Mesenchymal stem cell (in vitro differentiated cells and primary cell): Measurements from ENCODE around the gene OTOG.

Experiments used
- DNase-seq: peaks from one replicate; pipeline ENCODE4 v3.0.0-alpha.2; 2013
- H2AFZ ChIP-seq: one replicate; pipeline ENCODE4 v1.6.1; 2013; ENCODE audit warnings: low read depth, mild to moderate bottlenecking, control low read depth, inconsistent platforms, low read length, moderate library complexity
- H2AK5ac ChIP-seq: 2 replicates; pipeline ENCODE4 v1.6.1; 2013; ENCODE audit warnings: low read length, moderate library complexity, mild to moderate bottlenecking, inconsistent platforms; ENCODE audit not compliant: severe bottlenecking
- H2BK120ac ChIP-seq: one replicate; pipeline ENCODE4 v1.6.1; 2013; ENCODE audit warnings: low read depth, mild to moderate bottlenecking, inconsistent platforms, low read length, moderate library complexity
- H2BK12ac ChIP-seq, 2 experiments: one replicate each; pipeline ENCODE4 v1.6.1; 2013; ENCODE audit warnings: inconsistent platforms in 2 of 2, low read length in 2 of 2, mild to moderate bottlenecking in 2 of 2, moderate library complexity in 2 of 2, control low read depth in 1 of 2
- H2BK15ac ChIP-seq: one replicate; pipeline ENCODE4 v1.6.1; 2013; ENCODE audit warnings: mild to moderate bottlenecking, low read depth, inconsistent platforms; ENCODE audit not compliant: poor library complexity, severe bottlenecking
- H2BK5ac ChIP-seq: 2 replicates; pipeline ENCODE4 v1.6.1; 2013; ENCODE audit warnings: low read depth, mild to moderate bottlenecking, low read length, control low read depth, inconsistent platforms; ENCODE audit not compliant: poor library complexity, severe bottlenecking
- H3K14ac ChIP-seq, 2 experiments: one replicate each; pipeline ENCODE4 v1.6.1; 2013; ENCODE audit warnings: inconsistent platforms in 2 of 2, low read length in 2 of 2, control low read depth in 1 of 2, mild to moderate bottlenecking in 1 of 2, moderate library complexity in 1 of 2
- H3K18ac ChIP-seq, 2 experiments: one replicate each; pipeline ENCODE4 v1.6.1; 2013; ENCODE audit warnings: inconsistent platforms in 2 of 2, low read length in 2 of 2, control low read depth in 1 of 2, low read depth in 1 of 2, mild to moderate bottlenecking in 1 of 2
- H3K23ac ChIP-seq, 2 experiments: one replicate each; pipeline ENCODE4 v1.6.1; 2013; ENCODE audit warnings: inconsistent platforms in 2 of 2, low read length in 2 of 2, mild to moderate bottlenecking in 2 of 2, moderate library complexity in 2 of 2, control low read depth in 1 of 2
- H3K27ac ChIP-seq: 2 replicates; pipeline ENCODE4 v1.5.1; 2013; ENCODE audit warnings: mild to moderate bottlenecking, moderate library complexity, low read length, control low read depth, inconsistent platforms; ENCODE audit not compliant: poor library complexity, severe bottlenecking
- H3K27me3 ChIP-seq, 2 experiments: 2 replicates each; pipeline versions ENCODE4 v1.6.1 to v1.7.0; 2013; ENCODE audit warnings: low read length in 2 of 2, mild to moderate bottlenecking in 2 of 2, moderate library complexity in 2 of 2, control low read depth in 1 of 2, inconsistent platforms in 1 of 2; ENCODE audit not compliant: control insufficient read depth in 1 of 2, insufficient read depth in 1 of 2
- H3K36me3 ChIP-seq, 2 experiments: 2 replicates each; pipeline versions ENCODE4 v1.6.1 to v1.7.0; 2013; ENCODE audit warnings: low read length in 2 of 2, control low read depth in 1 of 2, inconsistent platforms in 1 of 2, low read depth in 1 of 2, mild to moderate bottlenecking in 1 of 2; ENCODE audit not compliant: insufficient read depth in 2 of 2, control insufficient read depth in 1 of 2
- H3K4ac ChIP-seq, 2 experiments: one replicate each; pipeline ENCODE4 v1.6.1; 2013; ENCODE audit warnings: inconsistent platforms in 2 of 2, low read length in 2 of 2, mild to moderate bottlenecking in 2 of 2, moderate library complexity in 2 of 2, control low read depth in 1 of 2, low read depth in 1 of 2
- H3K4me1 ChIP-seq: 2 replicates; pipeline ENCODE4 v1.6.1; 2013; ENCODE audit warnings: low read depth, low read length, control low read depth; ENCODE audit not compliant: control insufficient read depth, insufficient read depth
- H3K4me2 ChIP-seq: 2 replicates; pipeline ENCODE4 v1.6.1; 2013; ENCODE audit warnings: low read length, mild to moderate bottlenecking, inconsistent platforms; ENCODE audit not compliant: poor library complexity, severe bottlenecking
- H3K4me3 ChIP-seq, 2 experiments: 2 replicates each; pipeline versions ENCODE4 v1.5.1 to v1.7.0; 2013; ENCODE audit warnings: low read length in 2 of 2, mild to moderate bottlenecking in 2 of 2, control low read depth in 1 of 2, low read depth in 1 of 2; ENCODE audit not compliant: insufficient read depth in 1 of 2
- H3K79me1 ChIP-seq: replicated peaks from 2 replicates; pipeline ENCODE4 v1.6.1; 2013; ENCODE audit warnings: mild to moderate bottlenecking, control low read depth, low read length, inconsistent platforms; ENCODE audit not compliant: poor library complexity, severe bottlenecking
- H3K9ac ChIP-seq: 2 replicates; pipeline ENCODE4 v1.7.0; 2013; ENCODE audit warnings: mild to moderate bottlenecking, low read length, moderate library complexity
- H3K9me3 ChIP-seq: 2 replicates; pipeline ENCODE4 v1.7.0; 2013; ENCODE audit warnings: mild to moderate bottlenecking, low read length; ENCODE audit not compliant: control insufficient read depth
- H4K8ac ChIP-seq: one replicate; pipeline ENCODE4 v1.6.1; 2013; ENCODE audit warnings: inconsistent platforms, mild to moderate bottlenecking, low read length, moderate library complexity
- H4K91ac ChIP-seq: one replicate; pipeline ENCODE4 v1.6.1; 2013; ENCODE audit warnings: mild to moderate bottlenecking, low read length, inconsistent platforms
- WGBS: methylation state at CpG from one replicate; pipeline ENCODE4 v1.1.7; 2013; ENCODE audit warnings: mixed read lengths; 5-methylcytosine and 5-hydroxymethylcytosine counted together

Gene OTOG

GRCh38 chr11:17527628-17527995, 19.4 kb upstream of the OTOG start:
- Histone ChIP-seq H4K8ac (no peak overlapping the region), H2BK12ac (no peak overlapping the region), H2AFZ (no peak overlapping the region), H2BK5ac (no peak overlapping the region), H3K9ac (no peak overlapping the region), H3K4me1 (no peaks in the 10 kb centered on the region), H3K9me3 (no peaks in the 10 kb centered on the region), H3K23ac (no peak overlapping the region), H3K79me1 (no peaks in the 10 kb centered on the region), H3K14ac (no peak overlapping the region), H3K18ac (no peak overlapping the region), H3K4me3 (no peak overlapping the region), H3K27ac (no peak overlapping the region), H2BK120ac (no peak overlapping the region), H3K4me2 (no peak overlapping the region), H4K91ac (no peak overlapping the region), H3K27me3 (peaks cover 48 to 71% of the 10 kb centered on the region in 2 experiments), H2AK5ac (no peak overlapping the region), H3K4ac (no peak overlapping the region), H2BK15ac (no peak overlapping the region), H3K36me3 (no peaks in the 10 kb centered on the region)
- 53% methylated on average over 2 of the region's 3 CpGs for WGBS
- no peak for DNase-seq

- WGBS, result 59% methylated on average over 9 of the region's 9 CpGs
- Histone ChIP-seq H3K9me3 (no peaks in the 10 kb centered on the region), H3K18ac (no peak overlapping the region), H2BK15ac (no peak overlapping the region), H3K27me3 (peaks cover 53 to 71% of the 10 kb centered on the region in 2 experiments), H3K4me3 (no peak overlapping the region), H4K91ac (no peak overlapping the region), H3K9ac (no peak overlapping the region), H3K4ac (no peak overlapping the region), H3K23ac (no peak overlapping the region), H2BK120ac (no peak overlapping the region), H3K79me1 (no peaks in the 10 kb centered on the region), H2BK5ac (no peak overlapping the region), H3K14ac (no peak overlapping the region), H2AFZ (no peak overlapping the region), H3K4me2 (no peak overlapping the region), H3K36me3 (no peaks in the 10 kb centered on the region), H4K8ac (no peak overlapping the region), H3K4me1 (no peaks in the 10 kb centered on the region), H2AK5ac (no peak overlapping the region), H3K27ac (no peak overlapping the region), H2BK12ac (no peak overlapping the region)
- peak; percentile 38 for DNase-seq
Measured at GRCh38 chr11:17528181-17528691, 18.8 kb upstream of the OTOG start.

GRCh38 chr11:17528906-17529843, 17.9 kb upstream of the OTOG start:
- no peak overlapping the region for H3K14ac ChIP-seq
- no peak overlapping the region for H2BK5ac ChIP-seq
- no peak overlapping the region for H3K4ac ChIP-seq
- no peak overlapping the region for H2AK5ac ChIP-seq
- H3K4me3 ChIP-seq, result no peak overlapping the region
- H3K27ac ChIP-seq, result no peak overlapping the region
- no peak overlapping the region for H3K9ac ChIP-seq
- 75% methylated on average over 14 of the region's 14 CpGs for WGBS
- H3K27me3 ChIP-seq, result peaks cover 57 to 74% of the 10 kb centered on the region in 2 experiments
- H3K23ac ChIP-seq, result no peak overlapping the region
- no peak overlapping the region for H3K4me2 ChIP-seq
- H2AFZ ChIP-seq, result no peak overlapping the region
- no peak for DNase-seq
- no peaks in the 10 kb centered on the region for H3K4me1 ChIP-seq
- H3K9me3 ChIP-seq, result no peaks in the 10 kb centered on the region
- no peak overlapping the region for H2BK12ac ChIP-seq
- no peak overlapping the region for H2BK120ac ChIP-seq
- no peaks in the 10 kb centered on the region for H3K36me3 ChIP-seq
- no peak overlapping the region for H3K18ac ChIP-seq
- no peaks in the 10 kb centered on the region for H3K79me1 ChIP-seq
- no peak overlapping the region for H2BK15ac ChIP-seq
- H4K91ac ChIP-seq, result no peak overlapping the region
- H4K8ac ChIP-seq, result no peak overlapping the region

- DNase-seq, result no peak
- no peak overlapping the region for H3K18ac ChIP-seq
- no peak overlapping the region for H2BK5ac ChIP-seq
- H3K27ac ChIP-seq, result no peak overlapping the region
- no peak overlapping the region for H3K4ac ChIP-seq
- H3K4me1 ChIP-seq, result no peaks in the 10 kb centered on the region
- no peak overlapping the region for H3K4me2 ChIP-seq
- H3K27me3 ChIP-seq, result peaks cover 53 to 73% of the 10 kb centered on the region in 2 experiments
- no peak overlapping the region for H2AFZ ChIP-seq
- H2BK120ac ChIP-seq, result no peak overlapping the region
- no peak overlapping the region for H2BK15ac ChIP-seq
- H3K9me3 ChIP-seq, result no peaks in the 10 kb centered on the region
- H3K4me3 ChIP-seq, result no peak overlapping the region
- no peak overlapping the region for H3K9ac ChIP-seq
- H3K36me3 ChIP-seq, result no peaks in the 10 kb centered on the region
- 80% methylated on average over 9 of the region's 10 CpGs for WGBS
- H4K8ac ChIP-seq, result no peak overlapping the region
- no peak overlapping the region for H2AK5ac ChIP-seq
- no peak overlapping the region for H4K91ac ChIP-seq
- H3K79me1 ChIP-seq, result no peaks in the 10 kb centered on the region
- H3K14ac ChIP-seq, result no peak overlapping the region
- no peak overlapping the region for H2BK12ac ChIP-seq
- no peak overlapping the region for H3K23ac ChIP-seq
Measured at GRCh38 chr11:17529844-17530185, 17.2 kb upstream of the OTOG start.
